Astrocyte of the cerebellum (primary cell): ENCODE measurements around the gene DYNC1I2.
"Not testable (repeated sequence)": the region's sequence is repeated elsewhere in the genome, so short reads cannot be mapped to it uniquely, and the experiment has no call there.

Source experiments
- DNase-seq: peaks from one replicate; pipeline ENCODE4 v3.0.0-alpha.2; 2011; ENCODE audit warnings: low read depth
- H3K4me3 ChIP-seq: 2 replicates; pipeline ENCODE4 v1.5.1; 2011; ENCODE audit warnings: mild to moderate bottlenecking, low read depth, low read length, moderate library complexity
- CTCF ChIP-seq: IDR thresholded peaks from 2 replicates; pipeline ENCODE4 v1.5.1; 2012; ENCODE audit warnings: low read length, low read depth, moderate library complexity, mild to moderate bottlenecking; ENCODE audit errors: missing control alignments
- in situ Hi-C: cut with HindIII; loops from 2 replicates; pipeline ENCODE4 v1.10.0; 2017; ENCODE audit warnings: low sequenced_read_pairs

The DYNC1I2 gene

GRCh38 chr2:171771463-171771862 is 84.2 kb downstream of the DYNC1I2 start:
- DNase-seq: no peak
- H3K4me3 ChIP-seq: no peak overlapping the region
- no peak for TF ChIP-seq CTCF
- in situ Hi-C loops: no loop called here

GRCh38 chr2:171772373-171772772 is 85.1 kb downstream of the DYNC1I2 start:
- TF ChIP-seq CTCF: no peak
- H3K4me3 ChIP-seq: no peak overlapping the region
- no peak for DNase-seq
- in situ Hi-C loops: no loop called here

GRCh38 chr2:171774581-171774980 is 87.3 kb downstream of the DYNC1I2 start:
- in situ Hi-C loops, H3K4me3 ChIP-seq, DNase-seq: not testable (repeated sequence)

- H3K4me3 ChIP-seq: no peak overlapping the region
- in situ Hi-C loops: no loop called here
- DNase-seq: no peak
- no peak for TF ChIP-seq CTCF
Measured at GRCh38 chr2:171778515-171778914, 91.2 kb downstream of the DYNC1I2 start.

GRCh38 chr2:171785450-171785849 is 98.2 kb downstream of the DYNC1I2 start:
- TF ChIP-seq CTCF: no peak
- DNase-seq: no peak
- H3K4me3 ChIP-seq: no peak overlapping the region
- in situ Hi-C loops: no loop called here

- TF ChIP-seq CTCF: no peak
- no peak overlapping the region for H3K4me3 ChIP-seq
- in situ Hi-C loops: no loop called here
- DNase-seq: no peak
Measured at GRCh38 chr2:171787333-171788072, 100.2 kb downstream of the DYNC1I2 start.

GRCh38 chr2:171788316-171788993 is 101.2 kb downstream of the DYNC1I2 start:
- TF ChIP-seq CTCF: no peak
- H3K4me3 ChIP-seq: no peak overlapping the region
- in situ Hi-C loops: no loop called here
- no peak for DNase-seq
